HepG2 (cell line): ENCODE measurements around the gene ITGB7. TPM values are rescaled to one million over a fixed set of nuclear protein-coding genes. Genes with fewer than 3 reads are reported as not detected.

Experiments
- ATAC-seq: fragments of 200-7000 bp; cut with Tn5 transposase; 3 replicates; pipeline ENCODE4 v1.9.1; 2020; ENCODE audit warnings: mild to moderate bottlenecking, moderate library complexity
- BruUV-seq: library from RNA; stranded (reverse); fragments of 400-500 nt; replicated peaks from 2 replicates; lab custom pipeline; 2021; lab: Mats Ljungman, UMichigan
- CTCF ChIA-PET: fragments of 300-600 bp; formaldehyde crosslinking; extraction: SDS; loops from one replicate; lab custom pipeline; 2021; ENCODE audit warnings: low total read pairs, inconsistent platforms, low intra/inter-chr PET ratio; lab: Yijun Ruan, JAX
- POLR2A ChIA-PET: fragments of 350-600 bp; sonication (Branson Sonifier 250); formaldehyde crosslinking; loops from one replicate; lab custom pipeline; 2020; ENCODE audit warnings: antibody characterized with exemption, inconsistent platforms; lab: Yijun Ruan, JAX
- DNase-seq: peaks from one replicate; pipeline ENCODE4 v3.0.0-alpha.2; 2015; ENCODE audit warnings: low spot score
- FAIRE-seq: peaks from 3 replicates; lab custom pipeline; 2011; peaks lifted over from hg19 to GRCh38; lab: Jason Lieb, UNC
- H2AFZ ChIP-seq: one replicate; pipeline ENCODE4 v1.6.1; 2011; ENCODE audit warnings: low read length, inconsistent platforms
- H3K27ac ChIP-seq: fragments of 300-600 bp; 3 replicates; pipeline ENCODE4 v1.8.0; 2011; ENCODE audit warnings: mixed run types, mild to moderate bottlenecking, mixed read lengths, low read length, inconsistent platforms; ENCODE audit not compliant: insufficient read depth; ENCODE audit errors: extremely low read length
- H3K27me3 ChIP-seq, 2 experiments: fragments of 200-600 bp in 1 of 2; 2 replicates in 1 of 2; 3 replicates in 1 of 2; pipeline versions ENCODE4 v1.6.0 to v1.8.0; 2011; ENCODE audit warnings: low read length in 2 of 2, mild to moderate bottlenecking in 2 of 2, moderate library complexity in 2 of 2, inconsistent platforms in 1 of 2; ENCODE audit not compliant: insufficient read depth in 2 of 2, control insufficient read depth in 1 of 2
- H3K36me3 ChIP-seq, 2 experiments: fragments of 200-600 bp in 1 of 2; replicated peaks in 1 of 2; 2 replicates in 1 of 2; 3 replicates in 1 of 2; pipeline versions ENCODE4 v1.5.1 to v1.8.0; 2011; ENCODE audit warnings: low read length in 2 of 2, inconsistent platforms in 1 of 2; ENCODE audit not compliant: insufficient read depth in 2 of 2, control insufficient read depth in 1 of 2
- H3K4me1 ChIP-seq: 2 replicates; pipeline ENCODE4 v1.5.1; 2012; ENCODE audit warnings: low read length, inconsistent platforms; ENCODE audit not compliant: insufficient read depth
- H3K4me2 ChIP-seq: 2 replicates; pipeline ENCODE4 v1.6.0; 2011; ENCODE audit warnings: low read depth, low read length, inconsistent platforms
- H3K4me3 ChIP-seq, 3 experiments: fragments of 200-600 bp in 1 of 3; sonication (generic), shearing (Covaris generic) in 1 of 3; replicated peaks in 1 of 3; 2 replicates each; pipeline ENCODE4 v1.5.1; 2011 to 2016; ENCODE audit warnings: low read length in 3 of 3, inconsistent platforms in 2 of 3, low read depth in 2 of 3, mild to moderate bottlenecking in 2 of 3, control low read depth in 1 of 3, mixed read lengths in 1 of 3; ENCODE audit not compliant: insufficient read depth in 1 of 3
- H3K79me2 ChIP-seq: one replicate; pipeline ENCODE4 v1.6.1; 2011; ENCODE audit warnings: low read length, inconsistent platforms; ENCODE audit not compliant: insufficient read depth
- H3K9ac ChIP-seq: 2 replicates; pipeline ENCODE4 v1.6.0; 2011; ENCODE audit warnings: mild to moderate bottlenecking, low read depth, low read length, inconsistent platforms; ENCODE audit not compliant: insufficient read depth
- H3K9me3 ChIP-seq: 2 replicates; pipeline ENCODE4 v1.5.1; 2012; ENCODE audit warnings: mild to moderate bottlenecking, low read length
- H4K20me1 ChIP-seq: 2 replicates; pipeline ENCODE4 v1.6.0; 2011; ENCODE audit warnings: inconsistent platforms, mild to moderate bottlenecking, low read length, moderate library complexity; ENCODE audit not compliant: insufficient read depth
- AHDC1 ChIP-seq: sonication (generic); formaldehyde crosslinking; IDR thresholded peaks from 2 replicates; pipeline ENCODE4 v1.5.1; 2020; ENCODE audit warnings: mild to moderate bottlenecking, missing genetic modification reagents, borderline replicate concordance
- CBFB ChIP-seq: sonication (generic); formaldehyde crosslinking; IDR thresholded peaks from 2 replicates; pipeline ENCODE4 v1.4.0; 2020; ENCODE audit warnings: missing genetic modification reagents
- KDM3A ChIP-seq: IDR thresholded peaks from 2 replicates; pipeline ENCODE4 v1.6.1; 2018; ENCODE audit warnings: low read depth, missing compliant biosample characterization
- KDM5A ChIP-seq: fragments of 200-600 bp; sonication (generic); IDR thresholded peaks from 2 replicates; pipeline ENCODE4 v1.7.0; 2018; ENCODE audit warnings: antibody characterized with exemption, mild to moderate bottlenecking, low read length, borderline replicate concordance
- RXRA ChIP-seq: sonication (generic); formaldehyde crosslinking; IDR thresholded peaks from 2 replicates; pipeline ENCODE4 v1.5.1; 2020; ENCODE audit warnings: missing genetic modification reagents
- ZNF577 ChIP-seq: sonication (generic); formaldehyde crosslinking; IDR thresholded peaks from 2 replicates; pipeline ENCODE4 v1.4.0; 2020; ENCODE audit warnings: mild to moderate bottlenecking, low read depth, missing genetic modification reagents, borderline replicate concordance
- WGBS: methylation state at CpG from one replicate; pipeline ENCODE4 v1.1.6; 2017; ENCODE audit warnings: low lambda C conversion rate; 5-methylcytosine and 5-hydroxymethylcytosine counted together
- in situ Hi-C: cut with HindIII; loops from 2 replicates; pipeline ENCODE4 v1.10.0; 2017; ENCODE audit warnings: low pct_unique_long_range_greater_than_20kb; ENCODE audit not compliant: extremely low pct_ligation_motif_present
- intact Hi-C: fragments of 100-400 bp; cut with micrococcal nuclease; formaldehyde crosslinking; loops from one replicate; pipeline ENCODE4 v1.10.0; 2022; ENCODE audit not compliant: unreplicated experiment
- polyA plus RNA-seq, 8 experiments: library from polyadenylated mRNA; depleted of rRNA in 3 of 8; stranded (reverse) in 7 of 8; unstranded in 1 of 8; fragments of >200 nt; fragmentation: Illumina TruSeq in 4 of 8; extraction: Trizol in 4 of 8; gene quantifications; 2 replicates each; pipeline versions ENCODE4 v1.2.1 to v1.2.3, GENCODE V29; 2011 to 2016; ENCODE audit warnings: low read depth in 4 of 8, missing spikeins in 1 of 8, mixed read lengths in 1 of 8; ENCODE audit not compliant: insufficient read depth in 1 of 8
- total RNA-seq, 5 experiments: library from RNA; depleted of rRNA; stranded (reverse); fragments of >200 nt; fragmentation: Illumina TruSeq; extraction: Trizol; gene quantifications; 2 replicates each; pipeline ENCODE4 v1.2.3, GENCODE V29; 2016; ENCODE audit warnings: low read depth in 1 of 5
- TF ChIP-seq, protein P1 (sequence below): sonication (generic); formaldehyde crosslinking; IDR thresholded peaks from 2 replicates; pipeline ENCODE4 v1.9.0; 2022; ENCODE audit warnings: low read depth, missing genetic modification reagents
- TF ChIP-seq, protein P2 (sequence below): IDR thresholded peaks from 2 replicates; pipeline ENCODE4 v1.6.1; 2018; ENCODE audit warnings: missing genetic modification reagents
- TF ChIP-seq, protein P3 (sequence below): sonication (generic); formaldehyde crosslinking; IDR thresholded peaks from 2 replicates; pipeline ENCODE4 v1.8.0; 2022; ENCODE audit warnings: missing genetic modification reagents, mild to moderate bottlenecking, inconsistent platforms, borderline replicate concordance
- TF ChIP-seq, protein P4 (sequence below): sonication (generic); formaldehyde crosslinking; IDR thresholded peaks from 2 replicates; pipeline ENCODE4 v1.5.0; 2020; ENCODE audit warnings: missing genetic modification reagents, mild to moderate bottlenecking, borderline replicate concordance

Gene ITGB7
- total and polyA plus RNA-seq, 2 of the 13 experiments (the other 11 are each of a cell fraction or from before 2014, with no cell fraction given), result 0.16 to 0.18 TPM

GRCh38 chr12:53184828-53185227 is 22.2 kb downstream of the ITGB7 start:
- peaks cover 15% of the 10 kb centered on the region for H4K20me1 ChIP-seq
- BruUV-seq, result no TSS peak
- no peak for TF ChIP-seq CBFB (CRISPR knock-in tag)
- TF ChIP-seq, protein P1, sequence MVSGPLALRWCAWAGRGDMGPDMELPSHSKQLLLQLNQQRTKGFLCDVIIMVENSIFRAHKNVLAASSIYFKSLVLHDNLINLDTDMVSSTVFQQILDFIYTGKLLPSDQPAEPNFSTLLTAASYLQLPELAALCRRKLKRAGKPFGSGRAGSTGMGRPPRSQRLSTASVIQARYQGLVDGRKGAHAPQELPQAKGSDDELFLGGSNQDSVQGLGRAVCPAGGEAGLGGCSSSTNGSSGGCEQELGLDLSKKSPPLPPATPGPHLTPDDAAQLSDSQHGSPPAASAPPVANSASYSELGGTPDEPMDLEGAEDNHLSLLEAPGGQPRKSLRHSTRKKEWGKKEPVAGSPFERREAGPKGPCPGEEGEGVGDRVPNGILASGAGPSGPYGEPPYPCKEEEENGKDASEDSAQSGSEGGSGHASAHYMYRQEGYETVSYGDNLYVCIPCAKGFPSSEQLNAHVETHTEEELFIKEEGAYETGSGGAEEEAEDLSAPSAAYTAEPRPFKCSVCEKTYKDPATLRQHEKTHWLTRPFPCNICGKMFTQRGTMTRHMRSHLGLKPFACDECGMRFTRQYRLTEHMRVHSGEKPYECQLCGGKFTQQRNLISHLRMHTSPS, result no peak
- TF ChIP-seq AHDC1 (CRISPR knock-in tag), result no peak
- TF ChIP-seq KDM5A, result no peak
- TF ChIP-seq, protein P2, sequence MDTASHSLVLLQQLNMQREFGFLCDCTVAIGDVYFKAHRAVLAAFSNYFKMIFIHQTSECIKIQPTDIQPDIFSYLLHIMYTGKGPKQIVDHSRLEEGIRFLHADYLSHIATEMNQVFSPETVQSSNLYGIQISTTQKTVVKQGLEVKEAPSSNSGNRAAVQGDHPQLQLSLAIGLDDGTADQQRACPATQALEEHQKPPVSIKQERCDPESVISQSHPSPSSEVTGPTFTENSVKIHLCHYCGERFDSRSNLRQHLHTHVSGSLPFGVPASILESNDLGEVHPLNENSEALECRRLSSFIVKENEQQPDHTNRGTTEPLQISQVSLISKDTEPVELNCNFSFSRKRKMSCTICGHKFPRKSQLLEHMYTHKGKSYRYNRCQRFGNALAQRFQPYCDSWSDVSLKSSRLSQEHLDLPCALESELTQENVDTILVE (CRISPR knock-in tag), result no peak
- TF ChIP-seq, protein P3, sequence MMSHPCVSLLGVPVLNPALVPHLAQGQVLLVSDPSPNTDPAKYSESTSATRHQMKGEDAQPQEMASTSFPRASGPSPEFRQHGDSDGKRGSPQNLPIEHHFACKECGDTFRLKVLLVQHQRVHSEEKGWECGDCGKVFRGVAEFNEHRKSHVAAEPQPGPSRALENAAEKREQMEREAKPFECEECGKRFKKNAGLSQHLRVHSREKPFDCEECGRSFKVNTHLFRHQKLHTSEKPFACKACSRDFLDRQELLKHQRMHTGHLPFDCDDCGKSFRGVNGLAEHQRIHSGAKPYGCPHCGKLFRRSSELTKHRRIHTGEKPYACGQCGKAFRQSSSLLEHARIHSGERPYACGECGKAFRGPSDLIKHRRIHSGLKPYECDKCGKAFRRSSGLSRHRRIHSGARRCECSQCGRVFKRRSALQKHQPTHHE (CRISPR knock-in tag), result no peak
- TF ChIP-seq, protein P4, sequence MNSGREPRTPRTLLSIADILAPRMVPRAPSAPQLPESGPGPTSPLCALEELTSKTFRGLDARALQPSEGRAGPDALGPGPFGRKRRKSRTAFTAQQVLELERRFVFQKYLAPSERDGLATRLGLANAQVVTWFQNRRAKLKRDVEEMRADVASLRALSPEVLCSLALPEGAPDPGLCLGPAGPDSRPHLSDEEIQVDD (CRISPR knock-in tag), result no peak
- TF ChIP-seq KDM3A (CRISPR knock-in tag), result no peak
- TF ChIP-seq RXRA (CRISPR knock-in tag), result no peak
- TF ChIP-seq ZNF577 (CRISPR knock-in tag), result no peak
- TF ChIP-seq, all 625 proteins: peak for 0
- ATAC-seq (no peak), DNase-seq (no peak), FAIRE-seq (no peak)
- Histone ChIP-seq H3K36me3 (peaks cover 30 to 69% of the 10 kb centered on the region in 2 experiments), H3K27me3 (no peaks in the 10 kb centered on the region; a peak in 1 of 5 replicates), H3K9me3 (no peaks in the 10 kb centered on the region), H3K4me2 (no peak overlapping the region), H2AFZ (no peak overlapping the region), H3K27ac (no peak overlapping the region), H3K4me3 (no peak overlapping the region), H3K9ac (no peak overlapping the region), H3K79me2 (peaks cover 29% of the 10 kb centered on the region), H3K4me1 (peaks cover 41% of the 10 kb centered on the region)
- 92% methylated on average over 6 of the region's 6 CpGs for WGBS
- intact Hi-C loops (no loop called here), in situ Hi-C loops (no loop called here)
- ChIA-PET CTCF (no interaction called here), POLR2A (interaction anchor here (1.7 kb wide), 1 partner anchor 10 kb away, joined by 4 read pairs; no protein-coding TSS in a partner anchor)
